ENCODE results near the gene CROCC. TPM values are rescaled to one million over a fixed set of nuclear protein-coding genes. Genes with fewer than 3 reads are reported as not detected.

Gene CROCC
- total RNA-seq, 2 experiments from 2014 or later, result 36.3 to 54.1 TPM

GRCh38 chr1:17002524-17002902 is 80.8 kb downstream of the CROCC start:
- ChIA-PET CTCF (ENCODE audit: unreplicated experiment) (interaction anchor here (0.6 kb wide), 1 partner anchor 15 kb away, joined by 3 read pairs; no protein-coding TSS in a partner anchor), POLR2A (no interaction called here)
- DNase-seq (ENCODE audit: low spot score), result no peak
- TF ChIP-seq, protein P1, sequence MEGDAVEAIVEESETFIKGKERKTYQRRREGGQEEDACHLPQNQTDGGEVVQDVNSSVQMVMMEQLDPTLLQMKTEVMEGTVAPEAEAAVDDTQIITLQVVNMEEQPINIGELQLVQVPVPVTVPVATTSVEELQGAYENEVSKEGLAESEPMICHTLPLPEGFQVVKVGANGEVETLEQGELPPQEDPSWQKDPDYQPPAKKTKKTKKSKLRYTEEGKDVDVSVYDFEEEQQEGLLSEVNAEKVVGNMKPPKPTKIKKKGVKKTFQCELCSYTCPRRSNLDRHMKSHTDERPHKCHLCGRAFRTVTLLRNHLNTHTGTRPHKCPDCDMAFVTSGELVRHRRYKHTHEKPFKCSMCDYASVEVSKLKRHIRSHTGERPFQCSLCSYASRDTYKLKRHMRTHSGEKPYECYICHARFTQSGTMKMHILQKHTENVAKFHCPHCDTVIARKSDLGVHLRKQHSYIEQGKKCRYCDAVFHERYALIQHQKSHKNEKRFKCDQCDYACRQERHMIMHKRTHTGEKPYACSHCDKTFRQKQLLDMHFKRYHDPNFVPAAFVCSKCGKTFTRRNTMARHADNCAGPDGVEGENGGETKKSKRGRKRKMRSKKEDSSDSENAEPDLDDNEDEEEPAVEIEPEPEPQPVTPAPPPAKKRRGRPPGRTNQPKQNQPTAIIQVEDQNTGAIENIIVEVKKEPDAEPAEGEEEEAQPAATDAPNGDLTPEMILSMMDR (conservative IDR thresholded peaks at IDR 0.05; ENCODE audit: low read length), result no peak
- TF ChIP-seq EZH2phosphoT487 (IDR thresholded peaks at IDR 0.05; ENCODE audit: borderline replicate concordance, low read depth, low read length), result no peak
- Histone ChIP-seq H3K9me2 (ENCODE audit: insufficient read depth, low read length) (no peaks in the 10 kb centered on the region), H3K9me3 (ENCODE audit: low read length) (no peaks in the 10 kb centered on the region), H3K4me1 (ENCODE audit: insufficient read depth, low read length, poor library complexity, severe bottlenecking) (no peaks in the 10 kb centered on the region), H4K20me1 (ENCODE audit: insufficient read depth, low read length) (no peaks in the 10 kb centered on the region), H3K4me2 (ENCODE audit: low read length) (no peak overlapping the region), H3K79me2 (ENCODE audit: insufficient read depth, low read depth, low read length) (no peaks in the 10 kb centered on the region), H2AFZ (ENCODE audit: low read length) (no peak overlapping the region), H3K27ac (ENCODE audit: low read depth, low read length, poor library complexity, severe bottlenecking) (no peak overlapping the region), H3K4me3 (ENCODE audit: low read depth, low read length, poor library complexity, severe bottlenecking) (no peak overlapping the region), H3K36me3 (ENCODE audit: insufficient read depth, low read length) (peaks cover 18% of the 10 kb centered on the region)
- no TSS peak for BruUV-seq (replicated peaks)
- intact Hi-C loops (cut with micrococcal nuclease; ENCODE audit: unreplicated experiment), result no loop called here

DNA sequence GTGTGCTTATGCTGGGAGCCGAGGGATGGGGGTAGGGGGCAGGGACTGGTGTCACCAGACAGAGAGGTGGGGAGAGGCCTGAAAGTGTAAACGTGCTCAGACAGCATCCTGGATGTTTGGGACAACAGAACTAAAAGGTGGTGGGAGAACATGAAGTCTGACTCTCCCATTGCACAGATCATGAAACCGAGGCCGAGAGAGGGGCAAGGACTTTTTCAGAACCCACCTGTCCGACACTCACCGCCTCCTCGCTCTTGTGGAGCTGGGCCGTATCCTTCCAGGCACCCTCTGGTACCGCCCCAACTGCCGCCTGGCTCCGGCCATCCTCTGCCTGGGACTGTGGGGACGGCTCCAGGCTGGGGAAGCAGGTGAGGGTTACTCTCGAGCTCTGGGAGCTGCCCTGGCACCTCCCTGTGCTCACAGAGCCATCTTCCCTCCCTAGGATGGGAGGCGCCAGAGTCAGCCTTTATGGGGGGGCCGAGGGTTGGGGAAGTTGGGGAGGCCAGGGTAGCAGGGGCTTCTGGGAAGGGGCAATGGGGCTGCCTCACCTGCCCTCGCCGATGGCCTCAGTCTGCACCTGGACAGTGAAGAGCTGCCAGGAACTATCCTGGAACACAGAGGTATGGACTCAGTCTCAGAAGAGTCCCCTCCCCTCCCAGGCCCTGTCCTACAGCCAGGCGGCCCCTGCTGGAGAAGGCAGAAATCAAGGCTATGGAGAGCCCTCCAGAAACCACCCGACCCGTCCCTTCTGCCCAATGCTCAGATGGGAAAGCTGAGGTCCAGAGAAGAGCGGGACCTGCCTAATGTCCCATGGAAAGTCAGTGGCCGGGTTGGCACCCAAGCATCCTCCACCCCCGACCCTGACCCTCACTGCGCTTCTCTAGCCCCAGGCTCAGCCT is 83.0 kb downstream of the CROCC start:
- CTCF ChIA-PET (ENCODE audit: unreplicated experiment), result no interaction called here

More for the DNA sequence above, 83.0 kb downstream of the CROCC start:
- Histone ChIP-seq H3K9me2 (ENCODE audit: insufficient read depth, low read length) (no peaks in the 10 kb centered on the region), H3K4me2 (ENCODE audit: low read length) (no peak overlapping the region), H3K9me3 (ENCODE audit: low read length) (no peaks in the 10 kb centered on the region), H3K4me1 (ENCODE audit: insufficient read depth, low read length, poor library complexity, severe bottlenecking) (peaks cover 8% of the 10 kb centered on the region), H3K27ac (ENCODE audit: low read depth, low read length, poor library complexity, severe bottlenecking) (no peak overlapping the region), H2AFZ (ENCODE audit: low read length) (no peak overlapping the region), H4K20me1 (ENCODE audit: insufficient read depth, low read length) (no peaks in the 10 kb centered on the region), H3K79me2 (ENCODE audit: insufficient read depth, low read depth, low read length) (no peaks in the 10 kb centered on the region), H3K4me3 (ENCODE audit: low read depth, low read length, poor library complexity, severe bottlenecking) (no peak overlapping the region), H3K36me3 (ENCODE audit: insufficient read depth, low read length) (peaks cover 16% of the 10 kb centered on the region)
- DNase-seq (ENCODE audit: low spot score), result no peak
- intact Hi-C loops (cut with micrococcal nuclease; ENCODE audit: unreplicated experiment), result no loop called here
- no peak for TF ChIP-seq EZH2phosphoT487 (IDR thresholded peaks at IDR 0.05; ENCODE audit: borderline replicate concordance, low read depth, low read length)
- TF ChIP-seq, protein P1 (conservative IDR thresholded peaks at IDR 0.05; ENCODE audit: low read length), result 0 out of 2 replicates have a peak, but pooled peaks have one; percentile 13
- no TSS peak for BruUV-seq (replicated peaks)
- POLR2A ChIA-PET, result no interaction called here
